Measurements from ENCODE around the gene CCDC34.

The CCDC34 gene

DNA sequence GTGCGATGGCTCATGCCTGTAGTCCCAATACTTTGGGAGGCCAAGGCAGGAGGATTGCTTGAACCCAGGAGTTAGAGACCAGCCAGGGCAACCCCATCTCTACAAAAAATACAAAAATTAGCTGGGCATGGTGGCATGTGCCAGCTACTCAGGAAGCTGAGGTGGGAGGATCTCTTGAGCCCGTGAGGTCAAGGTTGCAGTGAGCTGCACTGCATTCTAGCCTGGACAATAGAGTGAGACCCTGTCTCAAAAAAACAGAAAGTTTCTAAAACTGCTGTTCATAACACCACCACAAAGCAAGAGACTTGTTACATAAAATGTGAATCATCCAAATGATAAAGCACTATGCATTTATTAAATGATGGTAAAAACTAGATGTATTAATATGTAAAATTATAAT is 40.2 kb upstream of the CCDC34 start:
- Histone ChIP-seq H3K4me3 (ENCODE audit: low read depth, low read length) (no peak overlapping the region), H3K27ac (no peak overlapping the region), H3K27me3 (replicated peaks) (no peaks in the 10 kb centered on the region), H3K36me3 (replicated peaks) (no peaks in the 10 kb centered on the region)
- DNase-seq = no peak
- in situ Hi-C loops (cut with HindIII; ENCODE audit: low pct_ligation_motif_present, low sequenced_read_pairs) = no loop called here
- TF ChIP-seq CTCF (IDR thresholded peaks at IDR 0.05; ENCODE audit: low read depth, low read length, missing control alignments) = no peak

- no peaks in the 10 kb centered on the region for H3K36me3 ChIP-seq (replicated peaks)
- no peaks in the 10 kb centered on the region for H3K27me3 ChIP-seq (replicated peaks)
- in situ Hi-C loops (cut with HindIII; ENCODE audit: low pct_ligation_motif_present, low sequenced_read_pairs) = no loop called here
- no peak for DNase-seq
- no peak for TF ChIP-seq CTCF (IDR thresholded peaks at IDR 0.05; ENCODE audit: low read depth, low read length, missing control alignments)
- H3K27ac ChIP-seq = no peak overlapping the region
- H3K4me3 ChIP-seq (ENCODE audit: low read depth, low read length) = no peak overlapping the region
Observed at GRCh38 chr11:27402450-27402849, 39.4 kb upstream of the CCDC34 start.

GRCh38 chr11:27401833-27402316 is 38.9 kb upstream of the CCDC34 start:
- no peak overlapping the region for H3K4me3 ChIP-seq (ENCODE audit: low read depth, low read length)
- in situ Hi-C loops (cut with HindIII; ENCODE audit: low pct_ligation_motif_present, low sequenced_read_pairs) = no loop called here
- H3K27ac ChIP-seq = no peak overlapping the region

DNA sequence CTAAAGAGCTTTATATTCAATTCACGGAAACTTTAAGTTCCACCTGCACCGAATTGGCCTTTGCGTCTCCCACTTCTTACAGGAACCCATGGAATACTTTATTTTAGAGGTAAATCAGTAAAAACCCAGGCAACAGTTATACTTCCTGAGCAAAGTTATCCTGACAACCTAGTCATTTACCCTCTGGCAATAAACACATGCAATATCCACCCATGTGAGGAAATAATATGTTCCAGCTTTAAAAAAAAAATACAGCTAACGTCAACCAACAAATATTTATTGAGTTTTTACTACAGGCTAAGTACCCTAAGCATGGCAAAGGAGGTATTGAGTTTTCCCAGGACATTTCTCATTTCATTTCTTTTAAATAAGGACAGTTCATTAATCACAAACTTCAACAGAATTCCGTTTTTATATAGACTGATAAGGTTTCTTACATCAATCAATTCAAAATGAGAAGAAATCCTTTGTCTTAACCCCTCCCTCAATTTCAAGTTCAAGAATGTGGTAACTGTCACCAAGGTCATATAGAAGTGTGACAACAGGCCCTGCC is 38.3 kb upstream of the CCDC34 start:
- Histone ChIP-seq H3K36me3 (replicated peaks) (no peaks in the 10 kb centered on the region), H3K4me3 (ENCODE audit: low read depth, low read length) (no peak overlapping the region), H3K27me3 (replicated peaks) (no peaks in the 10 kb centered on the region), H3K27ac (no peak overlapping the region)
- in situ Hi-C loops (cut with HindIII; ENCODE audit: low pct_ligation_motif_present, low sequenced_read_pairs) = no loop called here
- no peak for TF ChIP-seq CTCF (IDR thresholded peaks at IDR 0.05; ENCODE audit: low read depth, low read length, missing control alignments)
- DNase-seq = no peak

More at GRCh38 chr11:27401833-27402316, 38.9 kb upstream of the CCDC34 start:
- Histone ChIP-seq H3K27me3 (replicated peaks) (no peaks in the 10 kb centered on the region), H3K36me3 (replicated peaks) (no peaks in the 10 kb centered on the region)
- no peak for DNase-seq
- no peak for TF ChIP-seq CTCF (IDR thresholded peaks at IDR 0.05; ENCODE audit: low read depth, low read length, missing control alignments)

- TF ChIP-seq CTCF (IDR thresholded peaks at IDR 0.05; ENCODE audit: low read depth, low read length, missing control alignments) = no peak
- H3K4me3 ChIP-seq (ENCODE audit: low read depth, low read length) = no peak overlapping the region
- H3K27ac ChIP-seq = no peak overlapping the region
- H3K27me3 ChIP-seq (replicated peaks) = no peaks in the 10 kb centered on the region
- H3K36me3 ChIP-seq (replicated peaks) = no peaks in the 10 kb centered on the region
- DNase-seq = no peak
- in situ Hi-C loops (cut with HindIII; ENCODE audit: low pct_ligation_motif_present, low sequenced_read_pairs) = no loop called here
Observed at GRCh38 chr11:27398400-27398770, 35.4 kb upstream of the CCDC34 start.

All from brain microvascular endothelial cell (primary cell).